ENCODE data around the gene SMIM28.

GRCh38 chr6:138421608-138422007, 43.9 kb downstream of the SMIM28 start:
- TF ChIP-seq CTCF (IDR thresholded peaks at IDR 0.05; ENCODE audit: low read length) (no peak), EZH2 (optimal IDR thresholded peaks at IDR 0.05; ENCODE audit: low read depth, low read length) (no peak)

All from MM.1S (cell line).